Measurements from ENCODE around the gene NSMF. TPM values are rescaled to one million over a fixed set of nuclear protein-coding genes. Genes with fewer than 3 reads are reported as not detected.

The NSMF gene
- total RNA-seq, 1 donor from 2014 or later, result 67.8 TPM

- Mint-ChIP-seq H3K27me3 (no peaks in the 10 kb centered on the region), H3K4me1 (ENCODE audit: unreplicated experiment) (no peaks in the 10 kb centered on the region), H3K4me3 (peak overlapping the region; percentile 58), H3K27ac (peak overlapping the region; percentile 26), H3K9me3 (no peaks in the 10 kb centered on the region), H3K36me3 (no peaks in the 10 kb centered on the region)
- TF ChIP-seq CTCF (conservative IDR thresholded peaks at IDR 0.05), result no peak
- DNase-seq (ENCODE audit: extremely low spot score, unreplicated experiment), result no peak
Observed at GRCh38 chr9:137455359-137455991, 3.7 kb downstream of the NSMF start.

- Mint-ChIP-seq H3K4me1 (ENCODE audit: unreplicated experiment) (no peaks in the 10 kb centered on the region), H3K9me3 (no peaks in the 10 kb centered on the region), H3K4me3 (peak overlapping the region; percentile 74), H3K27ac (peak overlapping the region; percentile 59), H3K36me3 (no peaks in the 10 kb centered on the region), H3K27me3 (no peaks in the 10 kb centered on the region)
- no peak for DNase-seq (ENCODE audit: extremely low spot score, unreplicated experiment)
- TF ChIP-seq CTCF (conservative IDR thresholded peaks at IDR 0.05), result no peak
Observed at GRCh38 chr9:137454597-137455358, 4.4 kb downstream of the NSMF start.

- no peak for DNase-seq (ENCODE audit: extremely low spot score, unreplicated experiment)
- TF ChIP-seq CTCF (conservative IDR thresholded peaks at IDR 0.05), result no peak
- no peaks in the 10 kb centered on the region for H3K4me1 Mint-ChIP-seq (ENCODE audit: unreplicated experiment)
- no peaks in the 10 kb centered on the region for H3K27me3 Mint-ChIP-seq
- H3K4me3 Mint-ChIP-seq, result peak overlapping the region; percentile 74
- no peaks in the 10 kb centered on the region for H3K9me3 Mint-ChIP-seq
- no peaks in the 10 kb centered on the region for H3K36me3 Mint-ChIP-seq
- peak overlapping the region; percentile 59 for H3K27ac Mint-ChIP-seq
Observed at GRCh38 chr9:137454145-137454596, 5.0 kb downstream of the NSMF start.

GRCh38 chr9:137453643-137454081 lies 5.5 kb downstream of the NSMF start:
- no peak for DNase-seq (ENCODE audit: extremely low spot score, unreplicated experiment)
- Mint-ChIP-seq H3K27ac (no peak overlapping the region), H3K36me3 (no peaks in the 10 kb centered on the region), H3K4me1 (ENCODE audit: unreplicated experiment) (no peaks in the 10 kb centered on the region), H3K27me3 (no peaks in the 10 kb centered on the region), H3K4me3 (peak overlapping the region; percentile 72), H3K9me3 (no peaks in the 10 kb centered on the region)
- TF ChIP-seq CTCF (conservative IDR thresholded peaks at IDR 0.05), result no peak

GRCh38 chr9:137452761-137453642 lies 6.1 kb downstream of the NSMF start:
- no peak for DNase-seq (ENCODE audit: extremely low spot score, unreplicated experiment)
- H3K27ac Mint-ChIP-seq, result no peak overlapping the region

More at GRCh38 chr9:137452761-137453642, 6.1 kb downstream of the NSMF start:
- Mint-ChIP-seq H3K4me1 (ENCODE audit: unreplicated experiment) (no peaks in the 10 kb centered on the region), H3K36me3 (no peaks in the 10 kb centered on the region), H3K9me3 (no peaks in the 10 kb centered on the region), H3K27me3 (no peaks in the 10 kb centered on the region), H3K4me3 (peak overlapping the region; percentile 72)
- no peak for TF ChIP-seq CTCF (conservative IDR thresholded peaks at IDR 0.05)
